Measurements from ENCODE around the gene SYNGR1. TPM values are rescaled to one million over a fixed set of nuclear protein-coding genes. Genes with fewer than 3 reads are reported as not detected.

The SYNGR1 gene
- total RNA-seq, 4 donors from 2014 or later: 3.9 to 22.0 (median 6.8) TPM

Small RNA genes within 50 kb of the gene (small RNA-seq; reads per million reads assigned to genes)
- gene SNORD43 (not detected), gene SNORD83A (8,636 reads per million, percentile 100 among the genes with 10 or more reads in this experiment), gene SNORD83B (not detected)

Other genes with a start within 250 kb of the SYNGR1 start
- 10 to 100 TPM; 49.2 to 88.0 (median 61.9) TPM for gene CBX7, start 197.3 kb upstream of the SYNGR1 start, total RNA-seq
- gene PDGFB, start 105.0 kb upstream of the SYNGR1 start, total RNA-seq: 10 to 100 TPM in 1 of 4 donors, 1 to 10 TPM in 3; 3.6 to 10.5 (median 3.9) TPM
- gene RPL3, start 30.4 kb upstream of the SYNGR1 start, total RNA-seq: 1,000 to 10,000 TPM; 1,451 to 2,031 (median 1,880) TPM
- gene TAB1, start 49.8 kb downstream of the SYNGR1 start, total RNA-seq: 10 to 100 TPM; 19.2 to 32.0 (median 21.9) TPM
- gene MGAT3, start 107.0 kb downstream of the SYNGR1 start, total RNA-seq: 1 to 10 TPM in 2 of 4 donors, under 1 TPM in 2; 0.45 to 1.6 (median 0.90) TPM
- 10 to 100 TPM; 21.4 to 30.5 (median 26.7) TPM for gene MIEF1, start 152.3 kb downstream of the SYNGR1 start, total RNA-seq
- gene ATF4, start 170.6 kb downstream of the SYNGR1 start, total RNA-seq: 100 to 1,000 TPM; 173 to 273 (median 210) TPM
- gene RPS19BP1, start 182.8 kb downstream of the SYNGR1 start, total RNA-seq: 100 to 1,000 TPM; 120 to 243 (median 171) TPM
- 10 to 100 TPM in 1 of 4 donors, 1 to 10 TPM in 3; 3.7 to 10.7 (median 6.4) TPM for gene CACNA1I, start 220.8 kb downstream of the SYNGR1 start, total RNA-seq

Data from thyroid gland (tissue), 4 donors.